OCI-LY3 (cell line): ENCODE results near the gene SH2D5.

ENCODE experiments used
- CTCF ChIP-seq: fragments of 200-600, 300-600 bp; sonication (generic); IDR thresholded peaks from 2 replicates; pipeline ENCODE4 v1.5.1; 2014; ENCODE audit warnings: antibody characterized with exemption, low read length, low read depth
- EZH2phosphoT487 ChIP-seq: fragments of 200-600 bp; shearing (Covaris generic); IDR thresholded peaks from 2 replicates; pipeline ENCODE4 v1.6.1; 2018; ENCODE audit warnings: antibody characterized with exemption, mixed run types, low read depth

GRCh38 chr1:20732071-20732587 lies 374 bp downstream of the SH2D5 start:
- TF ChIP-seq CTCF (no peak), EZH2phosphoT487 (no peak)
